GM18867 (cell line): ENCODE results near the gene KLK14.

Experiments
- ATAC-seq: cut with Tn5 transposase; IDR thresholded peaks from one replicate; pipeline ENCODE4 v1.9.1; 2021; ENCODE audit warnings: mild to moderate bottlenecking, moderate library complexity; ENCODE audit not compliant: unreplicated experiment

KLK14 gene

DNA sequence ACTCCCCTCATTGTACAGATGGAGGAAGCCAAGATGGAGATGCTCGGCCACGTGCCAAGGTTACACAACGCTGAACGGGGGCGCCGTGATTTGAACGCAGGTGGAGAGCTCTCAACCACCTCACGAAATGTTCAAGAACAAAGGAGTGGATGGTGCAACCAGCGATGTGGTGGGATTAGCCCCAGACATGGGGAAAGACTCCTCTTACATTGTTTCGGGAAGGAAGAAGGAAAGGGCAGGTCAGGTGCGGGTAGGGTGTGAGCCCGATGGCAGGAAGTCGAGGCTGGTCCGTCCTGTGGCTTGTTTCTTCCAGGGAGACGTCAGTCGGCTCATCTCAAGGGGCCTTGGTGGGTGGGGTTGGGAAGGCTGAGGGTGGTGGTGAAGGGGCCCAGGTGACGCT is 7.1 kb upstream of the KLK14 start:
- ATAC-seq, result no peak

DNA sequence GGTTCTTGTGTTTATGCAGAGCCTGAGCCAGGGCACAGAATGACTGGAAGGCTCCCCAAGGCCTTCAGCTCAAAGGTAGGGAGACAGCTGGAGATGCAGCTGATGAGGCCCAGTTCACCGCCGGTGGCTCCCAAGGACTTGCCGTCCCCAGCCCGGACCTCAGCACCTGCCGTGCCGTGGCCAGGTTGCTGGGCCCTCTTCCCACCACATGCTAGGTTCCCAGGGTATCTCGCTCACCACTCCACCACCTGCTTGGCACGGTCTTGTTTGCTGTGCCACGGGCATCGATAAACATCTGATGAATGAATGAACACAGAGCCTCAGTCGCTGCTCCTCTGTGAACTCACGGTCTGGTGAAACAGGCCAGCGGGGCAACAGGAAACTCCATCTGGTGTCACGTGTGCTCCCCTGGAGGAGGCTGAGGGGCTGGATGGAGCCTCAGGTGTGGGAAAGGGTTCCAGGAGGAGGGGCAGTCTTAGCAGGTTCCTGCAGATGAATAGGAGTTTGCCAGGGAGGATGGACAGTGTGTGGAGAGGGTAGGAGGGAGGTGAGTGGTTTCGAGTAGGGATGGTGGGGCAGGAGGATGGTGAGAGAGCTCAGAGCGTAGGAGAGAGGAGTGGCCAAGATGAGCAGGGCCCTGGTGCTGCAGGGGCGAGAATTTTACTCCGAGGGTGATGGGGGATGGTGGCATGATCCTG is 3.6 kb upstream of the KLK14 start:
- ATAC-seq, result no peak

DNA sequence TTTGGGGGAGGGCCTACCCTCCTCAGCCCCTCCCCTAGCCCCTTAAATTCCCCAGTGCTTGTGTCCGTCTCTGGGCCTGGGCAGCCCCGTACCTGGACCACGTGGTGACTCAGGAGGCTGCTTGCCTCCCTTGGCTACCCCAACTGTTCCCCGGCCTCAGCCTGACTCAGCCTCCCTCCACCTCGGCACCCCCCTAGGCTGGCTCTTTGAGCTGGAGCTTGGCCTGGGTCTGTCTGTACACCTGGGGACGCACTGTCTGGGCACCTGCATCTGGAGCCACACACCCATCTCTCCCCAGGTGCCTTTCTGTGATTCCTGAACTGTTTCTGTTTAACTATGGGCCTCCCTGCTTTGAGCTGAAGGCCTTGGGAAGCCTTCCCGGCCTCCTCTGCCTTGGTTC is 1.8 kb upstream of the KLK14 start:
- ATAC-seq, result no peak

DNA sequence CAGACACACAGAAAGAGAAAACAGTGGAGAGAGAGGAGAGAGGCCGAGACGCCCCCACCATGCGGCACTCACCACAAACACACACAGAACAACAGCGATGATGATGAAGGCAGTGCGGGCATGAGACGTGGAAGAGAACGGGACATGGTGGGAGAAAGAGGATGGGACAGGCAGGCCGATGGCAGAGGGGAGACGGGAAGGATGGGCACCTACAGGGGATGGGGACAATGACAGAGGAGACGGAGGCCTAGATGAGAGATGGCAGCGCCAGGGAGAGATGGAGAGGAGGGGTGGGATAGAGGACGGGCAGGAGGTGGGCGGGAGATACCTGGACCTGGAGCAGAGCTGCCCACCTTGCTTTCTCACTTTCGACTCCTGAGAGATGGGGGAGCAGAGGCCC is 1.1 kb upstream of the KLK14 start:
- no peak for ATAC-seq

DNA sequence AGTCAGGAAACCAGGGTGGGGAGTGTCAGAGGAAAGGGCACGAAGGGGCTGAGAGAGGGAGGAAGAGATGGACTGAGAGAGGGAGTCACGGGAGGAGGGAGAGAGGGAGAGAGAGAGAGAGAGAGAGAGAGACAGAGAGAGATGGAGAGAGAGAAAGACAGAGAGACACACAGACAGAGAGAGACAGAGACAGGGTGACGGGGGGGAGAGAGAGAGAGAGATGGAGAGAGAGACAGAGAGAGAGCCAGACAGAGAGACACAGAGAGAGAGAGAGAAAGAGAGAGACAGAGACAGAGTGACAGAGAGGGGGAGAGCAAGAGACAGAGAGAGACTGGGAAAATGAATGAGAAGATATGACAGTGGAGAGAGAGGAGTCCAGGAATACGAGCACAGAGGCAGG is 494 bp upstream of the KLK14 start:
- no peak for ATAC-seq

DNA sequence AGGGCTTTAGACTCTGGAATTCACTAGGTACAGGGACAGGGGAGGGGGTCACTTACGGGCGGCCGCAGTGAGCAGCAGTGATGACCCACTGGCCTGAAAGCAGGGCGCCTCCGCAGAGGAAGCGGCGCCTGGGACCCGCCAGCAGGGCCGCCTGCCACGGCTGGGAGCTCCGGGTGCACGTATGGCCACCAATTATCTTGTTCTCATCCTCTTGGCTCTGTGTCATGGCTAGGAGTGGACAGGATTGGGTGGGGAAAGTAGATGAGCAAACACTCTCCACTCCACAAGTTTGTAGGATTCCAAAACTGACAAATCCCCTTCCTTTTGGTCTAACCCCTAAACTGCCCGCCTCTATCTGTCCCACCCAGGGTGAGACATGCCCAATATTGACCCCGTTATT is 1.2 kb downstream of the KLK14 start:
- no peak for ATAC-seq

DNA sequence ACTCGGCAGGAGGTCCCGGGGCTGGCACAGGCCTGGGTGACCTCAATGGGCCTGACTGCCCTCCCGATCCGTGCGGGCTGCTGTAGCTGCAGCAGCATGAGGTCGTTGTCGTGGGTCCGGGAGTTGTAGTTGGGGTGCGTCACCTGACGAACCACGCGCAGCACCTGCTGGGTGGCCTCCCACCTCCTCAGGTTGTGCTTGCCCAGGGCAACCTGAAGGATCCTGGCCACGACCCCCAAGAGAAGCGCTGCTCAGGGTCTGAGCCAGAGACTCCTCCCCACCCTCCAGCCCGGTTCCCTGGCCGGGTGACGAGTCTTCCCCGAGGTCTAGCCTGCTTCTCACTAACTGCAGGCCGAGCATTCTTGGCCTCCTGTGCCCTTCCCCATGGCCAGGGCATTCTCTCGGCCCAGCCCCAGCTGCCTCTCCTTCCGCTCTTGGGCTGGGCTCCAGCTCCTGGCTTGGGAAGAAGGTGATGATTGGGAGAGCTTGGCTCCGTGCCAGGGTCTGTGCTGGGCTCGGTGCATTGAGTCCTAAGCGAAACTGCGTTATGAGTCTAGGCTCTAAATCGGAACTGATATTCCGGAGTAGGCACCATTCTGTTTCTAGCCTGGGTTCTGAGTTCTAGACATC is 3.1 kb downstream of the KLK14 start:
- no peak for ATAC-seq

DNA sequence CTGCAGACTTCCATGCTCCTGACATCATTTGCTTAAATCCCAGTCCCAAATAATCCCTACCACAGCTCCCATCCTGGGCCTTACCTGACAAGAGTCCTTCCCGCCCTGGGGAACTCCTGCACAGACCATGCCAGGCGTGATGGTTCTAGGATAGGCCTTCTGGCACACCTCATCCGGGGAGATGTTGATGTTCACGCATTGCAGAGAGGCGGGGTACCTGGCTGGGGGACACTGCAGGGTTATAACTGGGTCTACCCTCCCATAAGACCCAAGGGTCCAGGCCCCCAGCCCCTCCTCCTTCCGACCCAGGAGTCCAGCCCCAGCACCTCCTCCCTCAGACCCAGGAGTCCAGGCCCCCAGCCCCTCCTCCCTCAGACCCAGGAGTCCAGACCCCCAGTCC is 4.0 kb downstream of the KLK14 start:
- ATAC-seq, result no peak

DNA sequence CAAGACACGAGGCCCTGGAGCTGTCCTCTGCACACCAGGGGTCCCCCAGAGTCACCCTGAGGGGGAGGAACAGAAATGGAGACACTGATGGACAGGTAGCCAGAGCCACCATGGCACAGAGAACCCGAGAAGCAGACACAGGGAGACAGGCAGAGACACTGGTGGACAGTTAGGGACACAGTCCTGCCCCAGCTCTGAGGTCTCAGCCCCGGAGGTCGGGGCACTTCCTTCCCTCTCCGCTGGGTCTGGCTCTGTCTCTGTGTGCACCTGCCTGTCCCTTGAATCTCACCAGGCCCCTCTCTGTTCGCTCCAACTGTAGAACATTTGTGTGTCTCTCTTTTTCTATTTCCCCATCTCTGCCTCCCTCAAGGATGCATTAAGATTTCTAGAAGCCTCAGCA is 4.6 kb downstream of the KLK14 start:
- ATAC-seq, result no peak

DNA sequence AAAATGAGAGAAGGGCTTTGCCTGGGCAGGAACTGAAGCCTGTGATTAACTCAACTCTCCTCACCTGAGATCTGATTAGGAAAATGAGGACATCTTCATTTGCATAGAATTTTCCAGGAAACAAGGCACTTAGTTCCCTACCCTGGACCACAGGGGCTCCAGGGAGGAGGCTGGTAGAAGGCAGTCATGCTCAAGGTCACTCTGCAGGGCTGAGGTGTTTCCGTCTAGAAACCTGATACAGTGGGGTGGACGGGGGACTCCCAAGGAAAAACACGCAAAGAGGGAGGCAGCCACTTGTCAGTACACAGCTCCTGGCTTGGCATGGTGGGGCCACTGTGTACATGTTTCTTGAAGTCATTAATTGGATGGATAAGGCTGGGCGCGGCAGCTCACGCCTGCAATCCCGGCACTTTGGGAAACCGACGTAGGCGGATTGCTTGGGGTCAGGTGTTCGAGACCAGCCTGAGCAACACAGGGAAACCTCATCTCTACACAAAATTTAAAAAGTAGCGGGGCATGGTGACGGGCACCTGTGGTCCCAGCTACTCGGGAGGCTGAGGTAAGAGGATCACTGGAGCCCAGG is 6.0 kb downstream of the KLK14 start:
- ATAC-seq, result no peak

DNA sequence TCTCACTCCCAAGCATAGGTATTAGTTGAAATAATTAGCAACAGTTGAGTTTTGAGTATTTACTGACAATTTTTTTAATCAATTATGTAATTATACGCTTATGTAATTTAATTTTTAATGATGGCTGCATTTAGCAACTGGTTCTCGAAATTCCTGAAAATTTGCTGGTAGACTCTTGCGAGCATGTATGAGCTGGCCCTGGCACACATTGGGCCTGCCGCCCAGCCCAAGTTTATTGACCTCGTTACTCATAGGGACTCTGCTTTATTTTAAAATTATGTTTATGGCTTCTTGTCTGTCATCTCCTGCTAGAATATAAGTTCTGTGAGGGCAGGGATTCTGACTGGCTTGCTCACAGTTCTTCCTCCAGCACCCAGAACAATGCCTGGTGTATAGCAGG is 6.7 kb downstream of the KLK14 start:
- no peak for ATAC-seq

DNA sequence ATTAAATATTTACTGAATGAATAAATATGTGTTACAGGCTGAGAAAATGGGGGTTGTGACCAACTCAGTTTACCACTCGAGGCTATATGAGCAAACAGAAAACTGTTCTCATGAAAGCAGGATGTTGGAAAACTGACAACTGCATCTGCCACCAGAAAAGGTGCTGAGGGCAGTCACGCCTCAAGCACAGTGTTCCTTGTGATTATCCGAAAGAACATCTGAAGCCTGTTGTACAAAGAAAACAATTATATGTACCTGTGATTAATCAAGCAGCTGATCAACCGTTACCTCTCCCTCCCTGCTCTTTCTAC is 11.6 kb downstream of the KLK14 start:
- ATAC-seq, result no peak

DNA sequence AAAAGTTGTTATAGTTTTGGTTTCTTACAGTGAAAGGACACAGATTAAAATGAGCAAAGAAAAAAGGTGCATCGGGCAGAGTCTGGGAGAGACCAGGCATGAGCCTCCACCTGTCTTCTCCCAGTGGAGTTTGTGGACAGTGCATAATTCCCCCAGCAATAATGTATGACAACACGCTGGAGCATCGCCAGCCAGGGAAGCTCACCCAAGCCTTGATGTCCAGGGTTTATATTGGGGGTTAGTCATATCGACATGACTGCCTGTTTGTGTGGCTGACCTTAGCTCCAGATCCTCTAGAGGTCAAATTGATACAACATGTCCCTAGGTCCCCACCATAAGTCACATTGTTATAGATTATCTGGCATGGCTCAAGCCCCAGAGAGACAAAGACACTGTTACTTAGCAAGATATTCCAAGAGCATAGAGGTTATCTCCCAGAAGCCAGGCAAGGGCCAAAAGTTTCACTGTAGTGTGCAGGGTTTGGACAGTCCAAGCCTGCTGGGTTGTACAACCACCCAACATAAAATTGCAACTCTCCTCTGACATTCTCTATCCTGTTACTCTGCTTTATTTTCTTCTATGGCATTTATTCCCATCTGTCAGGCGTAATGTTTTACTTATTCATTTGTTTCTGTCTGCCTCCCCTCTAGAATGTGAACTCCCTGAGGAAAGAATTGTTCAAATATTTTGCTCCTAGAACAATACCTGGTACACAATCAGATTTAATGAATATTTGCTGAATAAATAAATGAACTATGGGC is 12.2 kb downstream of the KLK14 start:
- no peak for ATAC-seq

DNA sequence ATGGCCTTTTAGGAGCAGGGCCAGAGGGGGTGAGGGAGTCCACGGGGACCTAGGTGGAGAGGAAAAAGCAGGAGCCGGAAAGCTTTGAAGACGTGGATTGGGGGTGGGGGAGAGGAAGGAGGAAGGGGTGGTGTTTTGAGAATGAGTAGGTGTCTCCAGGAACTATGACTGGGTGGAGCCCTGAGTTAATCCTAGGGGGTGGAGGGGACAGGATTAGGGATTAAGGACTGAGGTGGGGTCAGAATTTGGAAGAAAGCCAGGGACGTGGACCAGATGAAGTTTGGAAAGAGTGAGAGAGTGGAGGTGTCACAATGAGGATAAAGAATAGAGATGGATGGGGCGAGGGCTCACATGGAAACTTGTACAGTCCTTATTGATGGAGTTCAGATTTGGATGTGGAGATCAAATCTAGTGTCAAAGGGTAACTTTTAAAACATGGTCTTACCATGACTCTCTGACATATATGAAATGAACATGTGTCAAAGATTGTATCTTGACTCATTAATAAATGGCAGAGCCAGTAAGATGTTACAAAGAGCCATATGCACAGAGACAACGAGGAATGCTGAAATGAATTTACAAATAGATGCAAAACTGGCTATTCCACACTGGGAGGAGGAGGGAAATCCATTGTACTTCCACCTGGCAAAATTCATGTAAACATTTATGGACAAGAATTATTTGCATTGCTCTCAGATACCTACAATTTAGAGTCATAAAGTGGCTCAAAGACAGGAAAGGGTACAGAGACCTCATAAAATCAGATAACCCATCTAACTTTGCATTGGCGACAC is 16.1 kb downstream of the KLK14 start:
- no peak for ATAC-seq

DNA sequence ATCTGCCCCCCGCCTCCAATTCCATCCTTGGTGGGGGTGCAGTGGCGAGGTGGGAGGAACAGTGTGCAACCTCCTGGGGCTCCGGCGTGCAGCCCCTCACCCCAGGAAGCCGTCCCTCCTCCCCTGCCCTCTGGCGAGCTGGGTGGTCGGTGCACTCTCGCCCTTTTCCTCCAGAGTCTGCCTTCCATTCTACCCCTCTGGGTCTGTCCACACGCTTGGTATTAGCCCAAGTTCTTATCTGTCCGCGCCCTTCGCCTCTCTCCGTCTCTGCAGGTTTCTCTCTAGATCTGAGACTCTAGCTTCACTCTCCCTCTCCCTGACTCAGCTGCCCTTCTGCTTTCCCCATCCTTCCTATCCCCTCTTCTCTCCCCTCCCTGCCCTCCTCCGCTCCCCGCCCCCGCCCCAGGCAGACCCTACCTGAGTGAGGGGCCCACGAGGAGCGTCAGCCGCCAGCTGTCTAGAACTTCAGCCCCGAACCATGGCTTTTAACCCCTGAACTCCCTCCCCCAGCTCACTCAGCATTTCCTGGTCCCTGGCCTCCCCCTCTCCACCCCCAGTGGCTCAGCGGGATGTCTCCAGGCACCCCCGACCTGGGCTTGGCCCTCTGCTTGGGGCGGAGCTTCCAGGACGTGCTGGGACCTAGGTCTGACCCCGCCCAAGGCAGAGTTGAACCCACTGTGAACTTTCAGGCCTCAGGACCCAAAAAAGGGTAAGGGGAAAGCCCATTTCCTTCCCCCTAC is 17.3 kb downstream of the KLK14 start:
- no peak for ATAC-seq

DNA sequence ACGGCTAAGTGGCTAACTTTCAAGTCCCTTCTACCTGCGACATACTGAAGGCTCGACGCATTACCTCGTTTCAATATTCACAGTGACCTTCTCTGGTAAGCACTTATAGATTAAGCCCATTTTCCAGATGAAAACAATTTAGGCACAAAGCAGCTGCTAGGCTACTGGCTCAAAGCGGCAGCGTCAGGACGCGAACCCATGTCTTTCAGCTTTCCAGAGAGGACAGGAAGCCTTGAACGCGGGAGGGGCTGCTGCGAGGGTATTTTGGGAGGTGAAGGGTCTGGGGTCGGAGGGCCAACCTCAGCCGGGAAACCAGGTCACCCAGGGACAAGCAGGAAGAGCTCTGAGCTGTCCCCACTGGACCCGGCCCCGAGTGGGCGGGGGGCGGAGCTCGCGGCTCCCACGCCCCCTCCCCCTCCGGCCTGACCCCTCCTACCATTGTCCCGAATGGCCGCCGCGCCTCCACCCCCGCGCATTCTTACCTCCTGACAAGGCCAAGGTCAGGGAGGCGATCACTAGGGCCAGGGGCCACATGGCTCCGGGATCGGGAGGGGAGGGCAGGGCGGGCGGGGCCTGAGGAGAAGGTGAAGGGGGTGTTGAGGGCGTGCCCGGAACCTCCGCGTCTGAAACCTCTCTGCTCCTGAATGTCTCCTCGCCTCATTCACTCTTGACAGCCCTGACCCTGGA is 18.0 kb downstream of the KLK14 start, which contains the start of gene KLK13:
Gene KLK13 (minus strand): TSS at position 559 of the 687 bp plus-strand sequence. CDS start 25 bp downstream, at position 534.
- no peak for ATAC-seq

DNA sequence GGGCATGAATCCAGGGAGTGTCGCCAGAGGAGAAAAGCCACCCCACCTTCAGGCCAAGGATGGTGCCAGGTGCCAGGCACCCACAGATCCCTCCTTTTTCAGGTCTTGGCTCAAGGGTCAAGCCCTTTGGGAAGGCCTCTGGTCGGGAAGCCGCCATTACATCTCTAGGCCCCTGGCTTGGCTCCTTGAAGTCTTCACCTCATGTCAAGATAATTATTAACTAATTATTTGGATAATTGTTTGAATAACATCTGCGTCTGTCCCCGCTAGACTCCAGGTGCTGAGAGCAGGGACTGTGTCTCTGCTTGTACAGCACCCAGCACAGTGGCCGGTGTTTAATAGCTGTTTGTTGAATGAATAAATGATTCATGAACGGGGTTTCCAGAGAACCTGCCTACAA is 19.0 kb downstream of the KLK14 start:
- ATAC-seq, result no peak

DNA sequence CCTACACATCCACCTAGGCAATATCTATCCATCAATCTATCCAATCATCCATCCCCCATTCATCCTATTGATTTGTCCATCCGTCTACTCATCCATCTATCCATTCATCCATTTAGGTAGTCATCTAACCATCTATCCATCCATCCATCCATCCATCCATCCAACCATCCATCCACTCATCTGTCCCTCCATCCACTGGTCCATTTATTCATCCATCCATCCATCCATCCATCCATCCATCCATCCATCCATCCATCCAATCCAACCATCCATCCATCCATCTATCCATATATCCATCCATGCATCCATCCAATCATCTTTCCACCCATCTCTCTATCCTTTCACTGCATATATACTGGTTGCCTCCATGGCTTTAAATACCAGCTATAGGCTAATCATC is 21.7 kb downstream of the KLK14 start:
- no peak for ATAC-seq

DNA sequence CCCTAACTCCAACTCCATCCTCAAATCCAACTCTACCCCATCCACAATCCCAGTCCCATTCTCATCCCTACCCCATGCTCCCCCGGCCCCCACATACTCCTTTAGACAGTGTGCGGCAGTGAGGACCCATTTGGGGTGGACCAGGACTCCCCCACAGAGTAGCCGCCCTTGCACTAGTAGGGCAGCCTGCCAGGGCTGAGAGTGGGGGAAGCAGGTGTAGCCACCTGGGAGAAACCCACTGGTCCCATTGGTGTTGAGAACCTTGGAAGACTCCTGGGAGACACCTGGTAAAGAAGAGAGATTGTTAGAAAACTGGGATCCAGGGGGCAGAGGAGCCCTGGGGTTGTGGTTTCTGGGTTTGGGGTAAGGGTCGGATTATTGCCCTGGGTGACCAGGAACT is 22.4 kb downstream of the KLK14 start:
- no peak for ATAC-seq

DNA sequence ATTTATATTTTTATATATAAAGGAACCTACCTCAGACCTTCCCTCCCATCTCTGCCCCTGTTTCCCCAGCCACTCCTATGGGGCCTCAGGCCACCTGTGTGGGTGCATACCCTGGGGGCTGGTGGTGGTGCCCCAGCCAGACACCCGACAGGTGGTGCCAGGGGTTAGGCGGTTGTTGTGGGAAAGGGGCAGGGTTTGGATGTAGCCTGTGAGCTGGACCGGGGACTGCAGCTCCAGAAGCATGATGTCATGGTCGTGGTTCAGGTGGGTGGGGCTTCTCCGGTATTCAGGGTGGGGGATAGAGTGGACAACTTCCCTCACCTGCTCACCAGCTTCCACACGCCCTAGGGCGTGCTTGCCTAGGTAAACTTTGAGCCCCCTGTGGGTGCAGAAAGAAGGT is 23.0 kb downstream of the KLK14 start:
- no peak for ATAC-seq
